ENCODE data around the gene ASH1L.
"Not testable (repeated sequence)": the region's sequence is repeated elsewhere in the genome, so short reads cannot be mapped to it uniquely, and the experiment has no call there.

Gene ASH1L

DNA sequence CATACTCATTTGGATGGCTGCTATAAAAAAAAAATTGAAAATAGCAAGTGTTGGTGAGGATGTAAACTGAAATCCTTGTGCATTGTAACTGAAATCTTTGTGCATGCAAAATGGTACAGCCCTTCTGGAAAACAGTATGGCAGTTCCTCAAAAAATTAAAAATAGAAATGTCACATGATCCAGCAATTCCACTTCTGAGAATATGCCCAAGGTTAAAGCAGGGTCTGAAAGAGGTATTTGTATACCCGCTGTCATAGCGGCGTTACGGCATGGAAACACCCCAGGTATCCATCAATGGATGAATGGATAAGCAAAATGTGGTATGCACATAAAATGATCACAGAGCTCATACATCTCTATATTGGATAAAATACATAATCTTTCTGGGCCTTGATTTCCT lies 125.2 kb downstream of the ASH1L start:
- DNase-seq, result no peak

DNA sequence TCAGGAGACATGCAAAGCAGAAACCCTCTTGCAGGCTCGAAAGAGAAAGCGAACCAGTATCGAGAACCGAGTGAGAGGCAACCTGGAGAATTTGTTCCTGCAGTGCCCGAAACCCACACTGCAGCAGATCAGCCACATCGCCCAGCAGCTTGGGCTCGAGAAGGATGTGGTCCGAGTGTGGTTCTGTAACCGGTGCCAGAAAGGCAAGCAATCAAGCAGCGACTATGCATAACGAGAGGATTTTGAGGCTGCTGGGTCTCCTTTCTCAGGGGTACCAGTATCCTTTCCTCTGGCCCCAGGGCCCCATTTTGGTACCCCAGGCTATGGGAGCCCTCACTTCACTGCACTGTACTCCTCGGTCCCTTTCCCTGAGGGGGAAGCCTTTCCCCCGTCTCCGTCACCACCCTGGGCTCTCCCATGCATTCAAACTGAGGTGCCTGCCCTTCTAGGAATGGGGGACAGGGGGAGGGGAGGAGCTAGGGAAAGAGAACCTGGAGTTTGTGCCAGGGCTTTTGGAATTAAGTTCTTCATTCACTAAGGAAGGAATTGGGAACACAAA lies 128.7 kb downstream of the ASH1L start:
- not testable (repeated sequence) for DNase-seq

DNA sequence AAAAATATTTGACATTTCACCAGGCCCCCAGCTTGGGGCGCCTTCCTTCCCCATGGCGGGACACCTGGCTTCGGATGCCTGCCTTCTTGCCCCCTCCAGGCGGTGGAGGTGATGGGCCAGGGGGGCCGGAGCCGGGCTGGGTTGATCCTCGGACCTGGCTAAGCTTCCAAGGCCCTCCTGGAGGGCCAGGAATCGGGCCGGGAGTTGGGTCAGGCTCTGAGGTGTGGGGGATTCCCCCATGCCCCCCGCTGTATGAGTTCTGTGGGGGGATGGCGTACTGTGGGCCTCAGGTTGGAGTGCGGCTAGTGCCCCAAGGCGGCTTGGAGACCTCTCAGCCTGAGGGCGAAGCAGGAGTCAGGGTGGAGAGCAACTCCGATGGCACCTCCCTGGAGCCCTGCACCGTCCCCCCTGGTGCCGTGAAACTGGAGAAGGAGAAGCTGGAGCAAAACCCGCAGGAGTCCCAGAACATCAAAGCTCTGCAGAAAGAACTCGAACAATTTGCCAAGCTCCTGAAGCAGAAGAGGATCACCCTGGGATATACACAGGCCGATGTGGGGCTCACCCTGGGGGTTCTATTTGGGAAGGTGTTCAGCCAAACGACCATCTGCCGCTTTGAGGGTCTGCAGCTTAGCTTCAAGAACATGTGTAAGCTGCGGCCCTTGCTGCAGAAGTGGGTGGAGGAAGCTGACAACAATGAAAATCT lies 129.3 kb downstream of the ASH1L start:
- DNase-seq, result not testable (repeated sequence)

DNA sequence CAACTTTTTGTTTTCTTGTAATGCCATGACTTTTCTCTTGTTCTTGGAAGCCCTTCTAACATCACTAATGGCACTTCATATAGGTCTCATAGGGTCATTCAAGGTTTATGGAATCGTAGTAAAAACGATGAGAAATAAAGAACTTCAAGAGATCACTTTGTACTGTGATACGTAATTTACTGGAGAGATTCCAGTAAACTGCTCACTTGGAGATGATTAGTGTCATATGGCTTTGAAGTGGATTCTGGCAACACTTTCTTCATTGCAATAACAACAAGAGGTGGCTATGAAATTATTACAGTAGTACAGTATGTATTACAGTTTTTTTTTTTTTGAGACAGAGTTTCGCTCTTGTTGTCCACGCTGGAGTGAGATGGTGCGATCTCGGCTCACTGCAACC lies 138.5 kb downstream of the ASH1L start:
- DNase-seq, result no peak

DNA sequence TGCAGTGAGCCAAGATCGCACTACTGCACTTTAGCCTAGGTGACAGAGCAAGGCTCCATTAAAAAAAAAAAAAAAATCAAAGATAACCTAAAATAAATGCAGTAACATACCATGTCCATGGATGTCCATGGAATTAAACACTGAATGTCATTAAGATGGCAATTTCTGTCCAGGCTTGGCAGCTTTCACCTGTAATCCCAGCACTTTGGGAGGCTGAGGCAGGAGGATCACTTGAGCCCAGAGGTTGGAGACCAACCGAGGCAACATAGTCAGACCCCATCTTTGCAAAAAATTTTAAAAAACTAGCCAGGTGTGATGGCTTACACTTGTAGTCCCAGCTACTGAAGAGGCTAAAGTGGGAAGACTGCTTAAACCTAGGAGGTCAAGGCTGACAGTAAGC lies 141.8 kb downstream of the ASH1L start:
- no peak for DNase-seq

DNA sequence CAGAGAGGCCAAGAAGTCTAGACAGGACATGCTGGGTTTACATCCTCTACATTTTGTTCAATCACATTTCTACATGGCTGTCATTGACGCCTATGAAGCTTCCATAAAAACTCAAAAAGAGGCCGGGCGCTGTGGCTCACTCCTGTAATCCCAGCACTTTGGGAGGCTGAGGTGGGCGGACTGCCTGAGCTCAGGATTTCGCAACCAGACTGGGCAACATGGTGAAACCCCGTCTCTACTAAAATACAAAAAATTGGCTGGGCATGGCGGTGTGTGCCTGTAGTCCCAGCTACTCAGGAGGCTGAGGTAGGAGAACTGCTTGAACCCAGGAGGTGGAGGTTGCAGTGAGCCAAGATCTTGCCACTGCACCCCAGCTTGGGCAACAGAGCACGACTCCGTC lies 150.8 kb downstream of the ASH1L start:
- DNase-seq, result not testable (repeated sequence)

DNA sequence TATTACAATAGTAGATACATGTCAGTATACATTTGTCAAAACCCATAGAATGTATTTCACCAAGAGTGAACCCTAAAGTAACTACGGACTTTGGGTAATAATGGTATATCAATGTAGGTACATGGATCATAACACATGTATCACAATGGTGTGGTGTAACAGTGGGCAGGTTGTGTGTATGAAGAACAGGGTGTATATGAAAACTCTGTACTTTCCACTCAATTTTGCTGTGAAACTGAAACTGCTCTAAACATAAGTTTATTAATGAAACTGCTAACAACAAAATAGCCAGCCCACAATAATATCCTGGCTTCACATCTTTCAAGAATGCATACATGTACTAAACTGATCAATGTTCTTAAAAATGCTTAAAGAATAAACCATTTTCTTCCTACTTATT lies 151.7 kb downstream of the ASH1L start:
- DNase-seq, result no peak

DNA sequence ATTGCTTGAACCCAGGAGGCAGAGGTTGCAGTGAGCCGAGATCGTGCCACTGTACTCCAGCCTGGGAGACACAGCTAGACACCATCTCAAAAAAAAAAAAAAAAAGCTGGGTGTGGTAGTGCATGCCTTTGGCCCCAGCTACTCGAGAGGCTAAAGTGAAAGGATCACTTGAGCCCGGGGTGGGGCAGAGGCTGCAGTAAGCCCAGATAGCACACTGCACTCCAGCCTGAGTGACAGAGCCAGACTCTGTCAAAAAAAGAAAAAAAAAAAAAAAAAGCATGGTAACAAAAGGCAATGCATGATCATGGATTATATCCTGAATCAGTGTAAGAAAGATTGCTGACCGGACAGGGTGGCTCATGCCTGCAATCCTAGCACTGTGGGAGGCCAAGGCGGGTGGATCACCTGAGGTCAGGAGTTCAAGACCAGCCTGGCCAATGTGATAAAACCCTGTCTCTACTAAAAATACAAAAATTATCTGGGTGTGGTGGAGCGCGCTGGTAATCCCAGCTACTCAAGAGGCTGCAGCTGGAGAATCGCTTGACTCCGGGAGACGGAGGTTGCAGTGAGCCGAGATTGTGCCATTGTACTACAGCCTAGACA lies 165.6 kb downstream of the ASH1L start:
- no peak for DNase-seq

DNA sequence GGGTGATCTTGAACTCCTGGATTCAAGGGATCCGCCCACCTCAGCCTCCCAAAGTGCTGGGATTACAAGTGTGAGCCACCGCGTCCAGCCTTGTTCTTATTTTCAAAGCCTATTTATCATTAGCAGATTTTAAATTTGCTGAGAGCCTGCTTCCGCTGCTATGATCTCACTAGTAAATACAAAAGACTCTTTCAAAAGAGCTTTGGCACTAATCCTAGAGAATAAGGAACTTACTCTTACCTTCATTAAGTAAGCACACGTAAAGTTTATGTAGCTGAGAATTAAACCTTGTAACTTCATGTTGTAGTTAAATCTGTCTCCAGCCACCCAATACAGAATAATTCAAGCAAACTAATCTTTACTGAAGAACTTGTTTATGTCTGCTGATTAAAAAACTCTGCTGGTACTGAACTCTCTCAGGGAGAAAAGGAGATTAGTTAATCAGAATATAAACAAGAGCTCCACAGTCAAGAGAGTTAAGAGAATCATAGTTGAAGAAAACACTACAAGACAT lies 169.6 kb downstream of the ASH1L start:
- no peak for DNase-seq

DNA sequence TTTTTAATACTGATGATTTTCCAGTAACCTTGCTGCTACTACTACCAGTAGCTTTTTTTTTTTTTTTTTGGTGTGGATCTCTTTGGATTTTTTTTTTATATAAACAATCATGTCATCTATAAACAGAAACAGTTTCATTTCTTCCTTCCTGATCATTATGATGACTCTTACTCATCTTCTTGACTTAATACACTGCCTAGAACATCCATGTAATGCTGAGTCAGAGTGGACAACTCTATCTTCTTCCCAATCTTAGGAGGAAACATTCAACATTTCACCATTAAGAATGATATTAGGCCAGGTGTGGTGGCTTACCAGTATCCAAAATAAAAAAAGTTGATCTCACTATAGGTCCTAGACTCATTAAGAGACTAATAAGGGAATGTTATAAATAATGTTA lies 172.8 kb downstream of the ASH1L start:
- no peak for DNase-seq

DNA sequence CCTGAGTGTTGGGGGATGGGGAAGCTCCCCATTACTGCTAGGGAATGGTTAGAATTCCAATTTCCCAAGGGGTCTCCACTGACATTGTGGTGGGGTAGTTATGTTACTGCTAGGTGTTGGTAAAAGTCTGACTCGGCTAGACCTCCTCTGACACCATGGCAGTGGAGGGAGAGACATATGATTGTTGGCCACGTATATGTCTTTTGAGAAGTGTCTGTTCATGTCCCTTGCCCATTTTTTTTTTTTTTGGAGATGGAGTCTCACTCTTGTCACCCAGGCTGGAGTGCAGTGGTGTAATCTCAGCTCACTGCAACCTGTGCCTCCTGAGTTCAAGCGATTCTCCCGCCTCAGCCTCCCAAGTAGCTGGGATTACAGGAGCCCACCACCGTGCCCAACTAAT lies 176.8 kb downstream of the ASH1L start:
- not testable (repeated sequence) for DNase-seq

DNA sequence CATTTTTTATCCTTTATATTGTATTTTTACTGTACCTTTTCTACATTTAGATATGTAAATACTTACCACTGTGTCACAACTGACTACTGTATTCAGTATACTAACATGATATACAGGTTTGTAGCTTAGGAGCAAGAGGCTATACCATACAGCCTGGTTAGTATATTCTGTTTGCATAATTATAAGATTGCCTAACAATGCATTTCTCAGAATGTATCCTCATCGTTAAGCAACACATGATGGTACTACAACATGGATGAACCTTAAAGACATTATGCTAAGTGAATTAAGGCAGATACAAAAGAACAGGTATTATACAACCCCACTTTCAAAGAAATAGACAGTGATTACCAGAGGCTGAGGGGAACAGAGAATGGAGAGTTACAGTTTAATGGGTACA lies 179.2 kb downstream of the ASH1L start:
- no peak for DNase-seq

DNA sequence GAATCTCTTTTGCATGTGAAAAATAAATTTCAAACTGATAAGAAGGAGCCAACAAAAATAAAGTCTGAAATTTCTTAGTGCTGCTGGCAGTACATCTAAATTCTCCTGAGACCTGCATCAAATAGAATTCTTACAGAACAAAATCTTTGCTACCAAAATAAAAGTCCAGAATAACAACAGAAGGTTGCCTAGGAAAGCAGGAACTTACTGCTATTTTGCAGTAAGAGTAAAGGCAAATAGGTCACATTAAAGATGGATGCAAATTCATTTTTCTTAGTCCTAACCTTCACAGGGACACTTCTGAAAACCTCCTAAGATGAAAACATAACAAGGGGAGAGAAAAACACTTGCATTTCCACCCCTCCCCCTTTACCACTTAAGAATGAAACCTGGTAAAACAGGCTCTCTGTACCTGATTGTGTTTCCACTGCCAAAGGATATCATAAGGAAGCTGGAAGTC lies 182.9 kb downstream of the ASH1L start:
- peak; percentile 7 for DNase-seq

DNA sequence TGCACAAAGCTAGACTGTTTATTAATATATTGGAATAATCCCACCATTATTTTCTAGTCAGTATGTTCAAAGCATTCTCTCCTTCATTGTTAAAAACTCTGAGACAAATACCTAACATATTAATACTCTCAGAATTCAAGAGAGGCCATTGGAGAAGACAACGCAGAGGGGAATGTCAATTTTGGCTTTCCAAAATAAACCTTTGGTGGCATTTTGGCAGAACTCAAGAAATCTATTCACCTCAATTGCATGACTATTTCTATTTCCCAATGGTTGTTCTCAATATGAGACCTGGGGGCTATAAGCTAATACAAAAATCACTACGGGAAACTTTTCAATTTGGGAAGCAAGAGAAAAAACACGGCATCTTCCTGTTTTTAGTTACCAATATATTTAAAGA lies 183.4 kb downstream of the ASH1L start:
- no peak for DNase-seq

DNA sequence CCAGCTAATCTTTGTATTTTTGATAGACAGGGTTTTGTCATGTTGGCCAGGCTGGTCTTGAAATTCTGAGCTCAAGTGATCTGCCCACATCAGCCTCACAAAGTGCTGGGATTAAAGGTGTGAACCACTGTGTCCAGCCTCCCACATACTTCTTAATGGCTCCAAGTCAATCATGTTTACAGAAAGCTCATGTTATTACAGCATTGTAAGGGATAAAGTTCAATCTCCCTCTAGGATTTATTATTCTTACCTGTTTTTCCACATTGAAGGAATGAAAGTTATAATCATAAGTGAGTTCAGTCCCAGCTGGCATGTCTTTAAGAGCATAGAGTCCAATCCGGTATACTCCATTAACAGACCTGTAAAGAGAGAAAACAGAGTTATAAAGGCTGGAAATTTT lies 202.6 kb downstream of the ASH1L start:
- DNase-seq, result no peak

DNA sequence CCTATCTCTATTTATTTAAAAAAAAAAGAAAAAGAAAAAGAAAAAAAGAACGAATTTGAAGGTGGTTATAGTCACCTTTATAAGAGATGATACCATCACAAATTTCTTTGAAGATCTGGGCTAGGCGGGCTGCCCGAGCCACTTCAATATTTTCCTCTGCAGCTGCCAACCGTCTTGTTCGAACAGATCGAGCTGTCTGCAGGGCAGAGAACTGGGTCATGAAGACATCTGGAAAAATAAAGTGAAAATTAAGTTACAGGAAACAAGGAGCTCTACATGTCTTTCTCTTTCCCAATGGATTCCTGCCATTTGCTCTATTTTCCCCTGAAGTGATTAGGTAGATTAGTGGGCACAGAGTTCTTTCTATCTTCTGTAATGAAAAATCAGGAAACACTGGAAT lies 210.0 kb downstream of the ASH1L start:
- DNase-seq, result no peak

DNA sequence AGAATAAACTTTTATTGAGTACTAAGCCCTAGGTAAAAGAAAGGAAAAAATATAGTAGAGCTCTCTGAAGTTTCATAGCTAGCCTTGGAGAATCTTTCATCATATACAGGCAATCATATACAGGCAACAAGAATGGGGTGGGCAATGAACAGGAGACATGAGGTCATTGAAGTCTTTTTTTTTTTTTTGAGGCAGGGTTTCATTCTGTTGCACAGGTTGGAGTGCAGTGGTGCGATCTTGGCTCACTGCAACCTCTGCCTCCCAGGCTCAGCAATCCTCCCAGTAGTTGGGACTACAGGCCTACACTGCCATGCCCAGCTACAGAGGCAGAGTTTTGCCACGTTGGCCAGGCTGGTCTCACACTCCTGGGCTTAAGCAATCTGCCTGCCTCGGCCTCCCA lies 219.8 kb downstream of the ASH1L start:
- DNase-seq, result no peak

DNA sequence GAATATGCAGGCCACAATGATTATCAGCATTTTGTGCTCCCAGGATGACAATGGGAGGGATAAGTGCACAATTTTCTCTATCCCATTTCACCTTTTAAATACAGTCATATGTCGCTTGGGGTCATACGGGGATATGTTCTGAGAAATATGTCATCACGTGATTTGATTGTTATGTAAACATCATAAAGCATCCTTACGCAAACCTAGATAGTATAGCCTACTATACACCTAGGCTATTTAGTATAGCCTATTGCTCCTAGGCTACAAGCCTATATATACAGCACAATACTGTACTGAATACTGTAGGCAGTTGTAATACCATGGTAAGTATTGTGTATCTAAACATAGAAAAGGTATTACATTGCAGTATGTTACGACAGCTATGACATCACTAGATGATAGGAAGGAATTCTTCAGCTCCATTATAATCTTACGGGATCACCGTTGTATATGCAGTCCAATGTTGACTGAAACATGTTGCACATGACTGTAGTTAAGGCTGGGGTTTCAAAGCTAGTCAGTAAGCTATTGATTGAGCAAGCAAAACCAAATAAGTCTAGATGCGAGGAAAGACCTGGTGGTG lies 223.0 kb downstream of the ASH1L start:
- DNase-seq, result no peak

DNA sequence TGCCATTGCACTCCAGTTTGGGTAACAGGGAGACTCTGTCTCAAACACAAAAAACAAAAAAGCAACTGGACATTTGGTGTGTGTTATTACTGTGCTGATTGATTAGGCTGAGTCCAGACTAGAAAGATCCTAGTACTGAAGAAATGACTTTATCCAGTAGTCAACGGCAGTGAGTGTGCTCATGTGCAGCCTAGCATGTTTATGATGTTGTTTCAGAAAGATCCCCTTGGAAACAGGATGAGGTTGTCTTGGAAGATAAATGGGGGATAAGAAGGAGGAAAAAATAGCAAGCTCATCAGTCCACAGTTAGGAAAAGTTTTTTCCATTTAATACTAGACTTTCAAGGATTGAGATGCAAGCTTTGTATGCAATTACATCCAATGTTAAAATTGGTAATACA lies 227.6 kb downstream of the ASH1L start:
- no peak for DNase-seq

DNA sequence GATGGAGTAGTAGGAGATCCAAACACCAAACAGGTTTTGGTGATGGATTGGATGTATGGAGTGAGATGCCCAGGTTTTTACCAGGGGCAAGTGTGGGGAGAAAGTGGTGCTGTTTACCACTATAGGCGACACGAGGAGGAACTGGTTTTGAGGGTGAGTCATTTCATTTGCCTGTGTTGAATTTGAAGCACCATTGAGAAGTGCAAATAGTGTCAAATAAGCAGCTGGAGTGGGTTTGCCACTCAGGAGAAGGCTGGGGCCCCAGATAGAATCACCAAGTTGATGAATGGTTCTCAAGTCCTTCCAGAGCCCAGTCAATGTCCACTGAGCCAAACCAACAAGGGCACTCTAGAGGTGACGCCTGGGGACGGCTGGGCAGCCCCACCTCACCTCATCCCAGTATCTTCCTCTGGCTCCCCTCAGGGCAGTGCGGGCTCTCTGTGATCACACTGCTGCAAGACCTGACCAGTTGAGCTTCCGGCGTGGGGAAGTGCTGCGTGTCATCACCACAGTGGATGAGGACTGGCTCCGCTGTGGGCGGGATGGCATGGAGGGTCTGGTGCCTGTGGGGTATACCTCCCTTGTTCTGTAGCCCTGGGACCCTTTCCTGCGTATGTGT lies 232.5 kb downstream of the ASH1L start:
- DNase-seq, result peak; percentile 86

DNA sequence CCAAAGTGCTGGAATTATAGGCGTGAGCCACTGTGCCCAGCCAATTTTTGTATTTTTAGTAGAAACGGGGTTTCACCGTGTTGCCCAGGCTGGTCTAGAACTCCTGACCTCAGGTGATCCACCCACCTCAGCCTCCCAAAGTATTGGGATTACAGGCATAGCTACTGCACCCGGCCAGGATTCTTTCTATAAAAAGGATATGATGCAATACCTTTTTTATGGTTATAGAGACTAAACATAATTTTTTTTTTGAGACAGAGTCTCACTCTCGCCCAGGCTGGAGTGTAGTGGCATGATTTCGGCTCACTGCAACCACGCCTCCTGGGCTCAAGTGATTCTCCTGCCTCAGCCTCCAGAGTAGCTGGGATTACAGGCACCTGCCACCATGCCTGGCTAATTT lies 233.7 kb downstream of the ASH1L start:
- not testable (repeated sequence) for DNase-seq

DNA sequence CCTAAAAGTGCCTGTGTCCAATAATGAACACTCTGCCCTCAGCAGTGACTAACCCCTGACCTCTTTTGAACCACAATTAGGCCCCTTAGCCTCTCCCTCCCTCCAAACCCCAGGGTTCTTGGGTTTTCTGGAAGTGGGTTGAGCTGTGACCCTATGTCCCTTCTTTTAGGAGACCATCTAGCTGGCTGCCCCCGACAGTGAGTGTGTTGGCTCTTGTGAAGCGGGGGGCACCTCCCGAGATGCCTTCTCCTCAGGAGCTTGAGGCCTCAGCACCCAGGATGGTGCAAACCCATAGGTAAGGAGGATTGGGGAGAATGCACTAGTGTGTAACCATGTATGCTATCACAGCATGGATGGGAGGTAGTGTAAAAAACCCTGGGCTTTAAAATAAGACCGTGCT lies 234.6 kb downstream of the ASH1L start:
- no peak for DNase-seq

DNA sequence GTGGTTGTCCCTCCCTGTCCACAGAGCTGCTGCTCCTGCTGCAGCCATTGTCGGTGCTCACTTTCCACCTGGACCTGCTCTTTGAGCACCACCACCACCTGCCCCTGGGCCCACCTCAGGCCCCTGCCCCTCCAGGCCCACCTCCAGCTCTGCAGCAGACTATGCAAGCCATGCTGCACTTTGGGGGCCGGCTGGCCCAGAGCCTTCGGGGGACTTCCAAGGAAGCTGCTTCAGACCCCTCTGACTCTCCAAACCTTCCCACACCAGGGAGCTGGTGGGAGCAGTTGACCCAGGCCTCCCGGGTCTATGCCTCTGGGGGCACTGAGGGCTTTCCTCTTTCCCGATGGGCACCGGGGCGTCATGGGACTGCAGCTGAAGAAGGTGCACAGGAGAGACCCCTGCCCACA lies 236.0 kb downstream of the ASH1L start:
- DNase-seq, result no peak
